H9 (cell line): ENCODE data around the gene MYH11. TPM values are rescaled to one million over a fixed set of nuclear protein-coding genes. Genes with fewer than 3 reads are reported as not detected.

ENCODE experiments used
- DNase-seq: peaks from one replicate; pipeline ENCODE4 v3.0.0-alpha.2; 2017
- H2AFZ ChIP-seq: one replicate; pipeline ENCODE4 v1.6.1; 2013; ENCODE audit warnings: mild to moderate bottlenecking, low read length, control low read depth, moderate library complexity
- H2AK5ac ChIP-seq: 2 replicates; pipeline ENCODE4 v1.6.1; 2013; ENCODE audit warnings: low read length, control low read depth, mixed read lengths; ENCODE audit not compliant: insufficient read length
- H2BK120ac ChIP-seq: one replicate; pipeline ENCODE4 v1.6.1; 2013; ENCODE audit warnings: low read depth, mild to moderate bottlenecking, low read length, control low read depth, inconsistent platforms; ENCODE audit not compliant: poor library complexity, severe bottlenecking
- H2BK12ac ChIP-seq: 2 replicates; pipeline ENCODE4 v1.6.1; 2013; ENCODE audit warnings: low read length, control low read depth, mixed read lengths, low read depth; ENCODE audit not compliant: insufficient read length
- H2BK15ac ChIP-seq: 2 replicates; pipeline ENCODE4 v1.6.1; 2013; ENCODE audit warnings: low read depth, low read length, control low read depth
- H2BK20ac ChIP-seq: one replicate; pipeline ENCODE4 v1.6.1; 2013; ENCODE audit warnings: low read depth, mild to moderate bottlenecking, low read length, control low read depth, inconsistent platforms; ENCODE audit not compliant: poor library complexity, severe bottlenecking
- H2BK5ac ChIP-seq: 2 replicates; pipeline ENCODE4 v1.6.1; 2013; ENCODE audit warnings: low read length, control low read depth, mixed read lengths; ENCODE audit not compliant: insufficient read length
- H3K14ac ChIP-seq: 2 replicates; pipeline ENCODE4 v1.6.1; 2013; ENCODE audit warnings: low read length, control low read depth; ENCODE audit not compliant: insufficient read depth
- H3K18ac ChIP-seq: 2 replicates; pipeline ENCODE4 v1.6.1; 2013; ENCODE audit warnings: low read depth, mild to moderate bottlenecking, mixed read lengths, low read length, control low read depth; ENCODE audit not compliant: insufficient read length
- H3K23ac ChIP-seq: 2 replicates; pipeline ENCODE4 v1.6.1; 2013; ENCODE audit warnings: low read length, control low read depth, mixed read lengths, low read depth; ENCODE audit not compliant: insufficient read length
- H3K23me2 ChIP-seq: 2 replicates; pipeline ENCODE4 v1.6.1; 2013; ENCODE audit warnings: low read depth, mild to moderate bottlenecking, mixed read lengths, low read length, control low read depth; ENCODE audit not compliant: insufficient read length, poor library complexity, severe bottlenecking
- H3K27ac ChIP-seq: 2 replicates; pipeline ENCODE4 v1.5.1; 2013; ENCODE audit warnings: low read length, control low read depth, mixed read lengths, low read depth; ENCODE audit not compliant: insufficient read length
- H3K27me3 ChIP-seq: 2 replicates; pipeline ENCODE4 v1.6.1; 2013; ENCODE audit warnings: low read length, control low read depth, inconsistent platforms; ENCODE audit not compliant: insufficient read depth
- H3K4ac ChIP-seq: 2 replicates; pipeline ENCODE4 v1.6.1; 2013; ENCODE audit warnings: low read depth, mild to moderate bottlenecking, control low read depth, inconsistent platforms, low read length, moderate library complexity
- H3K4me1 ChIP-seq: 2 replicates; pipeline ENCODE4 v1.6.1; 2013; ENCODE audit warnings: low read length, control low read depth, inconsistent platforms; ENCODE audit not compliant: insufficient read depth
- H3K4me2 ChIP-seq: 2 replicates; pipeline ENCODE4 v1.6.1; 2013; ENCODE audit warnings: low read length, control low read depth, mixed read lengths; ENCODE audit not compliant: insufficient read length, insufficient read depth
- H3K56ac ChIP-seq: 2 replicates; pipeline ENCODE4 v1.6.1; 2013; ENCODE audit warnings: low read depth, mild to moderate bottlenecking, mixed read lengths, low read length, control low read depth; ENCODE audit not compliant: insufficient read length
- H3K79me1 ChIP-seq: 2 replicates; pipeline ENCODE4 v1.6.1; 2013; ENCODE audit warnings: low read depth, mild to moderate bottlenecking, moderate library complexity, low read length, control low read depth, inconsistent platforms; ENCODE audit not compliant: insufficient read depth, poor library complexity, severe bottlenecking
- H3K79me2 ChIP-seq: 2 replicates; pipeline ENCODE4 v1.6.1; 2013; ENCODE audit warnings: low read length, control low read depth, inconsistent platforms; ENCODE audit not compliant: insufficient read depth
- H3K9ac ChIP-seq: 2 replicates; pipeline ENCODE4 v1.6.1; 2013; ENCODE audit warnings: low read length, control low read depth, mixed read lengths; ENCODE audit not compliant: insufficient read length; ENCODE audit errors: extremely low read depth
- H3K9me3 ChIP-seq: one replicate; pipeline ENCODE4 v1.6.1; 2013; ENCODE audit warnings: low read depth, low read length, inconsistent platforms; ENCODE audit not compliant: control insufficient read depth
- H3T11ph ChIP-seq: one replicate; pipeline ENCODE4 v1.6.1; 2013; ENCODE audit warnings: mild to moderate bottlenecking, low read length, control low read depth, inconsistent platforms
- H4K20me1 ChIP-seq: one replicate; pipeline ENCODE4 v1.6.1; 2013; ENCODE audit not compliant: control insufficient read depth, insufficient read length, insufficient read depth
- H4K5ac ChIP-seq: 2 replicates; pipeline ENCODE4 v1.6.1; 2013; ENCODE audit warnings: low read depth, mild to moderate bottlenecking, mixed read lengths, low read length, control low read depth; ENCODE audit not compliant: insufficient read length
- H4K8ac ChIP-seq: replicated peaks from 2 replicates; pipeline ENCODE4 v1.6.1; 2013; ENCODE audit warnings: low read length, control low read depth, mixed read lengths, low read depth; ENCODE audit not compliant: insufficient read length
- H4K91ac ChIP-seq: 2 replicates; pipeline ENCODE4 v1.6.1; 2013; ENCODE audit warnings: low read depth, mild to moderate bottlenecking, moderate library complexity, mixed read lengths, low read length, control low read depth; ENCODE audit not compliant: insufficient read length
- H3K27ac Mint-ChIP-seq, 3 experiments: 2 replicates in 2 of 3; 3 replicates in 1 of 3; pipeline ENCODE4 v1.8.0; 2020 to 2021; ENCODE audit warnings: mixed read lengths in 3 of 3, mild to moderate bottlenecking in 1 of 3, moderate library complexity in 1 of 3
- H3K27me3 Mint-ChIP-seq: 2 replicates; pipeline ENCODE4 v1.8.0; 2021; ENCODE audit warnings: low read depth, mild to moderate bottlenecking, moderate library complexity, mixed read lengths
- H3K36me3 Mint-ChIP-seq, 3 experiments: 2 replicates in 2 of 3; 3 replicates in 1 of 3; pipeline ENCODE4 v1.8.0; 2020 to 2021; ENCODE audit warnings: low read depth in 3 of 3, mixed read lengths in 3 of 3; ENCODE audit not compliant: insufficient read depth in 1 of 3
- H3K4me1 Mint-ChIP-seq, 2 experiments: 2 replicates each; pipeline ENCODE4 v1.8.0; 2020; ENCODE audit warnings: mixed read lengths in 2 of 2
- H3K4me3 Mint-ChIP-seq, 2 experiments: 2 replicates in 1 of 2; 3 replicates in 1 of 2; pipeline ENCODE4 v1.8.0; 2020 to 2021; ENCODE audit warnings: mild to moderate bottlenecking in 2 of 2, mixed read lengths in 2 of 2, moderate library complexity in 1 of 2
- H3K9me3 Mint-ChIP-seq, 2 experiments: 2 replicates in 1 of 2; 3 replicates in 1 of 2; pipeline ENCODE4 v1.8.0; 2020; ENCODE audit warnings: mild to moderate bottlenecking in 2 of 2, mixed read lengths in 2 of 2, moderate library complexity in 1 of 2
- WGBS: extraction: QIAGEN DNeasy Blood & Tissue Kit; methylation state at CpG from one replicate; pipeline ENCODE4 v1.1.7; 2013; ENCODE audit warnings: missing lambda C conversion rate, low lambda C conversion rate, mixed read lengths; ENCODE audit not compliant: insufficient read length; ENCODE audit errors: extremely low coverage; 5-methylcytosine and 5-hydroxymethylcytosine counted together
- total RNA-seq: library from RNA; stranded (reverse); gene quantifications from 2 replicates; pipeline ENCODE4 v1.2.1, GENCODE V29; 2021
- TF ChIP-seq, protein P1 (sequence below): fragments of 200-600 bp; sonication (generic); conservative IDR thresholded peaks from 3 replicates; pipeline ENCODE4 v1.8.0; 2021; ENCODE audit warnings: antibody characterized with exemption, mild to moderate bottlenecking

MYH11 gene
- total RNA-seq, 1 experiment from 2014 or later, result 0.42 TPM

DNA sequence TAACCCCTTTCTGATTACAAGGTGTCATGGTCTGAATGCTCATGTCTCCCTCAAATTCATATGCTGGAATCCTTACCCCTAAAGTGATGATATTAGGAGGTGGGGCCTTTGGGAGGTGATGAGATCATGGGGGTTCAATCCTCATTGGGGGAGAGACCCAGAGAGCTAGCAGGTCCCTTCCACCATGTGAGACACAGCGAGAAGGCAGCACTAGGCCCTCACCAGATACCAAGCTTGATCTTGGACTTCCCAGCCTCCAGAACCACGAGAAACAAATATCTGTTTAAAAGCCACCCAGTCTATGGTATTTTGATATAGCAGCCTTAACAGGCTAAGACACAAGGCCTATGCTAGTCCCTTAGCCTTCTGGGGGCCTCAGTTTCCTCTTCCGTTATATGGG is 45.9 kb downstream of the MYH11 start:
- Histone ChIP-seq H3K4me1 (no peaks in the 10 kb centered on the region), H3K27ac (no peak overlapping the region), H3K14ac (no peak overlapping the region), H2BK120ac (no peak overlapping the region), H3K79me2 (no peaks in the 10 kb centered on the region), H3K23ac (no peak overlapping the region), H4K91ac (no peak overlapping the region), H4K20me1 (no peaks in the 10 kb centered on the region), H3K23me2 (no peaks in the 10 kb centered on the region), H3K9me3 (no peaks in the 10 kb centered on the region), H3K9ac (no peak overlapping the region), H2BK5ac (no peak overlapping the region), H4K5ac (no peak overlapping the region), H2BK20ac (no peak overlapping the region), H3K79me1 (no peaks in the 10 kb centered on the region), H2BK15ac (no peak overlapping the region), H2BK12ac (no peak overlapping the region), H4K8ac (no peak overlapping the region), H3K56ac (no peak overlapping the region), H3K18ac (no peak overlapping the region), H2AK5ac (no peak overlapping the region), H3K27me3 (no peaks in the 10 kb centered on the region), H2AFZ (no peak overlapping the region), H3K4ac (no peak overlapping the region), H3T11ph (no peak overlapping the region), H3K4me2 (no peak overlapping the region)
- Mint-ChIP-seq H3K27me3 (peaks cover 4% of the 10 kb centered on the region; the same call in 1 of the 2 replicates), H3K9me3 (peaks cover 7 to 9% of the 10 kb centered on the region in 2 experiments; a peak in 3 of 5 replicates), H3K27ac (no peak overlapping the region), H3K36me3 (peaks cover 0 to 1% (median 0%) of the 10 kb centered on the region in 3 experiments; a peak in 2 of 7 replicates), H3K4me3 (no peak overlapping the region), H3K4me1 (peaks cover 15 to 22% of the 10 kb centered on the region in 2 experiments)
- TF ChIP-seq, protein P1, sequence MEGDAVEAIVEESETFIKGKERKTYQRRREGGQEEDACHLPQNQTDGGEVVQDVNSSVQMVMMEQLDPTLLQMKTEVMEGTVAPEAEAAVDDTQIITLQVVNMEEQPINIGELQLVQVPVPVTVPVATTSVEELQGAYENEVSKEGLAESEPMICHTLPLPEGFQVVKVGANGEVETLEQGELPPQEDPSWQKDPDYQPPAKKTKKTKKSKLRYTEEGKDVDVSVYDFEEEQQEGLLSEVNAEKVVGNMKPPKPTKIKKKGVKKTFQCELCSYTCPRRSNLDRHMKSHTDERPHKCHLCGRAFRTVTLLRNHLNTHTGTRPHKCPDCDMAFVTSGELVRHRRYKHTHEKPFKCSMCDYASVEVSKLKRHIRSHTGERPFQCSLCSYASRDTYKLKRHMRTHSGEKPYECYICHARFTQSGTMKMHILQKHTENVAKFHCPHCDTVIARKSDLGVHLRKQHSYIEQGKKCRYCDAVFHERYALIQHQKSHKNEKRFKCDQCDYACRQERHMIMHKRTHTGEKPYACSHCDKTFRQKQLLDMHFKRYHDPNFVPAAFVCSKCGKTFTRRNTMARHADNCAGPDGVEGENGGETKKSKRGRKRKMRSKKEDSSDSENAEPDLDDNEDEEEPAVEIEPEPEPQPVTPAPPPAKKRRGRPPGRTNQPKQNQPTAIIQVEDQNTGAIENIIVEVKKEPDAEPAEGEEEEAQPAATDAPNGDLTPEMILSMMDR, result no peak
- DNase-seq, result no peak
- no CpG with 5 or more reads among the region's 3 CpGs for WGBS
